Epidermal melanocyte (primary cell): ENCODE measurements around the gene MYO1D.

Experiments used
- DNase-seq: peaks from one replicate; pipeline ENCODE4 v3.0.0; 2011; ENCODE audit warnings: low spot score; ENCODE audit not compliant: insufficient read length

The MYO1D gene

GRCh38 chr17:32586666-32587065 is 290.3 kb downstream of the MYO1D start:
- DNase-seq = no peak

DNA sequence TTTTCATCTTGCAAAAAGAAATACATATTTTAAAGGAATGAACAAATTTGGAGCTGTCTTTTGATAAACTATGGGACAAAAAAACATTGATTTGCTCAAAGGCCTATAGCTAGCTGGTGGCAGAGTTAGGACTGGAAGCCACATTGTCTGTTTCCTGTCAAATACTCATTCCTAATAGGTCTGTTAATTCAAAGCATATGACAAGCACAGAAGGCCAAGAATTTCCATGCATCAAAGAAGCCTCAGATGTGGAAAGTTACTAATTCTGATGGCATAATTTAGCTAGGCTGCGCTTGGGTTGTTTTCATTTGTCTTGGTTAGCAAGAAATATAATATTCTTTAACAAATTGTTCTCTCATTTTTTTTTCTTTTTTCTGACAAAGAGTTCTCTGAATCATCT is 292.1 kb downstream of the MYO1D start:
- DNase-seq = peak; percentile 34

DNA sequence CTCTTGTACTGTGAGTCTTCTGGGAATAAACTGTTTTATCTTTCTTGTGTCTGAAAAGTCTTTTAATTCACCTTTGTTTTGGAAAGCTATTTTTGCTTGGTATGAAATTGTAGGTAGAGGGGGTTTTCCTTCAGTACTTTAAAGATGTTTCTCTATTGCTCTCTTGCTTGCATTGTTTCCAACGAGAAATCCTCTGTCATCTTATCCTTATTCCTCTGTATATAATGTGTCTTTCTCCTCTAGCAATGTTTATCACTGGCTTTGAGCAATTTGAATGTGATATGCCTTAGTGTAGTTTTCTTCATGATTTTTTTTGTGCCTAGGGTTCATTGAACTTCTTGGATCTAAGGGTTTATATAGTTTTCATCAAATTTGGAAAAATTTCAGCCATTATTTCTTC is 293.9 kb downstream of the MYO1D start:
- no peak for DNase-seq

DNA sequence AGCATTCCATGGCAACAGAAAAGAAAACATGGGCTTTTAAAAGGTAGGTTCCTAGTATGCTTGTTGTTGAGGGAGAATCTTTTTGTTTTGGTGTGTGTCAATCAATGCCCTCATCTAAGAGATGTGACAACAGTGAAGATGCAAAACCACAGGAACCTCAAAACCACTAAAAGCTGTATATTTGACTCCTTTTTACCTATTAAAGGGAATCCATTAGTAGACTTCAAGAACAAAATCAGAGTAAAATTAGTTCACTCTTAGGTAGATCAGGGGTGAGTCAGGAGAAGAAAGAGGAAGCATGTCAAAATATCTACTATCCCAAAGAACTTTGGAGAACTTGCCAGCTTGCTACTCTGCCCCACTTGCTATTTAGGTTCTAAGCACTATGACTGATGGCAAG is 301.1 kb downstream of the MYO1D start:
- DNase-seq = no peak

DNA sequence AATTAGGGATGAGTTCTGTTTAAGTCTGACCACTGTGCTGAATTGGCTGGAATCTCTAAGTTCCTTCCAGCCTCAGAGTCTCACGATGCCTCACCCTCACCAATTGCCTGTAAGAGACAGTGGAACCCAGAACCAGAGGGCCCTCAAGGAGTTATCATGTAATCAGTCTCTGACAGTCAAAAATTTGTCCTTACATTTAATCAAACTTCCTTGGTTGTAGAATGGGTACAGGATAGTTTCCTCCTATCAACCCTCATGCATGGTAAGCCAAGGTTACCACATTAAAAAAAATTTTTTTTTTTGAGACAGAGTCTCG is 306.9 kb downstream of the MYO1D start:
- DNase-seq = no peak

GRCh38 chr17:32569171-32570080 is 307.5 kb downstream of the MYO1D start:
- DNase-seq = no peak

DNA sequence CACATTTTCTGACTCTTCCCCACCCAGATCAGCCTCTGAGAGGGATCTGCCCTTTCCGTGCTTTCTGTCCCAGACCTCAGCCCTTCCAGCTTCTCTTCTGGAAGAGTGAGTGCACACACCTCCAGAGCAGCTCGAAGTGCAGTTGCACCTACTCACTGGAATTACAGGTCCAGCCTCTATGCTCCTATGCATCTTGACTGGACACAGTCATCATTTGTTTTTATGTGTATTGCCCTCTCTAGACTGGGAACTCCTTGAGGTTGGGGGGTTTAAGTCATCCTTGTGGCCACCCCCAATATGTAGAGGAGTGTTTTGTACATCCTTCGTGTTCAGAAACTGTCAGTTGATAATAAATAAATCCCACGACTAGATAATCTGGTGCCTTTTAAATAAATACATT is 308.2 kb downstream of the MYO1D start:
- DNase-seq = no peak

DNA sequence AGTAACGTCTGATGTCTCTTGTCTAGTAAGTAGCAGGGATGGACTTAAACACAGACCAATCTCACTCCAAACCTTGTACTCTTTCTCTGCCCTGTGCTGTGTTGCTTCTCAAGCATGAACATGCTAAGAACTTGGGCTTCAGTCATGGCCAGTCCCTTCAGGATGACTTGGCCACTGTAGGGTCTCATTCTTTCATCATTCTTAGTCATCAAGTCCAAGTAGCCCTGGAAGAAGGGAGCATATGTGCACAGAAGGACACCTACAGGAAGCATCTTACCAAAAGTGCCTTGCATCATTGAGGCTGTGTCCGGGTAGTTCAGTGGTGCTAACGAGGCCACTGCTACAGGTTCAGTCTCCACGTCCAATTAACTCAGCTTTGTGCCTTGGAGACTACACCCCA is 309.4 kb downstream of the MYO1D start:
- no peak for DNase-seq

GRCh38 chr17:32567086-32567485 is 309.8 kb downstream of the MYO1D start:
- DNase-seq = no peak

DNA sequence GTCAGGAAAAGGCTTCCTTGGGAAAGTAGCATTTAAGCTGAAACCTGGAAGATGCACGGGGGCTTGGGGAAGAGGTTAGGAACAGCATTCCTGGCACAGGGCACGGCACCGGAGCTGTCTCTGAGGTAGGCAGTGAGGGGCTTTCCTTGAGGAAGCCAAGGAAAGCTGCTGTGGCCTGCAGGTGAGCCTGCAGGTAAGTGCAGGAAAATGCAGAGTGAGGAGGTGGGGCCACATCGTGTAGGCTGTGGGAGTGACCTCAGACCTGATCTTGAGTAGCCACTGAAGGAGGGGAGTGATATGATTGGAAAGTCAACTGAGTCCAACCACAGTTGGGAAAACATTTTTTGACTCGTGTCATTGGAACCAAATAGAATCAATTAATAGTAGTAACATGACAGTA is 310.6 kb downstream of the MYO1D start:
- no peak for DNase-seq

GRCh38 chr17:32565401-32565800 is 311.5 kb downstream of the MYO1D start:
- DNase-seq = no peak

DNA sequence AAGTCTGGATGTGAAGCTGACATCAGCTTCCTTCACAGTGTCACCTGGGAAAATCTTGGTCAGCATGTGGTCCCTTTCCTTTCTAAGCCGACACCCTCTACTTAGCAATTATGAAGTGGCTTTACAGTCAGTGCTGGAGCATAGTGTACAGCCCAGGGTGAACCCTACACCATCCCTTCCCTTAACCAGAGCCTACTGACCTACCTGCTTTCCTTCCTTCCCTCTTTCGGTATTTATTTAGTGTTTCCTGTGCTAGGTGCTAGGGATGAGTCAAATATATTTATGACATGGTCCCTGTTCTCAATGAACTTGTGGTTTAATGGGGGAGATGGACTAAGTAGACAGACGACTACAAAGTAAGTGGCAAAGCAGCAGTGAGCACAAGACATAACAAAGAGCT is 312.6 kb downstream of the MYO1D start:
- DNase-seq = no peak

DNA sequence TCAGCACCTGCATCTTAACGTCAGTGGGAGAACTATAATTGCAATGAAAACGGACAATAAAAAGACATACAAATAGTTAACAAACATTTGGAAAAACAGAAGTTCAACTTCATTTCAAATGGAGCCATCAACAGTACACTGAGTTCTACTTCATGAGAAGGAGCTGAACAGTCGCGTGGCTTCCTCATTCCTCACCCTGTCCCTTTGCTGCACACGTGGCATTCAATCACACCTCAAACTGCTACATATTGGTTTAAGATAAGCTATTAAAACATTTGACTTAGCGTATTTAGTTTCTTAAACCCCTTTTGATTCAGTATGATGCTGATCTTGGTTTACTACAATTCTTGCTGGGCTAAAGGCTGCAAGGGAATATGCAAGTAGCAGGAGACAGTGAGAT is 313.3 kb downstream of the MYO1D start:
- no peak for DNase-seq

GRCh38 chr17:32558997-32559650 is 317.8 kb downstream of the MYO1D start:
- no peak for DNase-seq

GRCh38 chr17:32558326-32558955 is 318.5 kb downstream of the MYO1D start:
- no peak for DNase-seq

DNA sequence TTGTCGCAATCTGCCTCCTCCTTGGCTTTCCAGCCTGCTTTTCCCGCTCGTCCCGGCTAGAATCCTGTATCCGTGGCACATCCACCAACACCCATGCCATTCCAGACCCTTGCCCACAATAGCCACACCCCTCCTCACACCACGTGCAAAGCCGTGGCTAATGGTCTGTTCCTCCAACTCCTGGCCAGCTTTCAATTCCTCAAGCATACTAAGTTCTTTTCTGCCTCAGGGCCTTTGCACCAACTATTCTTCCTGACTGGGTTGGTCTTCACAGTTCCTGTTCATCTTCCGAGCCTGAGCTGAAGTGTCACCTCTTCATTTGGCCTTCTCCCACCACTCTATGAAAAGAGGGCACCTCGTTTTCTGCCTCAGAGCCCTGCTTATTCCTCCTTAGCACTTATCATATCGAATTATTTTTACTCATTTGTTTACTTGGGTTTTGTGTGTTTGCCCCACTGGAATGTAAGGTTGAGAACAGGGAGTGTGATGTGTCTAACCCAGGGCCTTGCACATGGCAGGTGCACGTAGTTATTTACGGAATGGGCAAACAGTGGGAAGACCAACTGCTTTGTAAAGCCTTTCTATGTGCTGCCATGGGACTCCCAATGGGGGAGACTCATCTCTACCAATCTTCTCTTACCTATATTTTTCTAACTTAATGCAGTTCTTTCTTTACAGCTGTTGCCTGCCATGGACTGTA is 321.2 kb downstream of the MYO1D start:
- no peak for DNase-seq

- no peak for DNase-seq
Measured at GRCh38 chr17:32553168-32553567, 323.8 kb downstream of the MYO1D start.

DNA sequence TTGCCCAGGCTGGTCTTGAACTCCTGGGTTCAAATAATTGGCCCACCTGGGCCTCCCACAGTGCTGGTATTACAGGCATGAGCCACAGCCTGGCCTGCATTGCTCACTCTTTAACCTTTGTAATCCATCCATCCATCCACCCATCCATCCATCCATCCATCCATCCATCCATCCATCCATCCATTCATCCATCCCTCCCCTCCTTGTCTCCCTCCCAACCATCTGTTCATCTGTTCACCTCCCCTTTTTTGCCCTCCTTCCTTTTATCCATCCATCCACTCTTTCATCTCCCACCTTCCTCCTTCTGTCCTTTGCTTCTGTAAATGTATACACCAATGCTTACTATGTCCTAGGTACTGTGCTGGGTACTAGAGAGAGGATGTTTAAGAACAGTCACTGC is 324.6 kb downstream of the MYO1D start:
- DNase-seq = no peak

- DNase-seq = no peak
Measured at GRCh38 chr17:32551186-32551955, 325.6 kb downstream of the MYO1D start.

GRCh38 chr17:32549559-32549958 is 327.4 kb downstream of the MYO1D start:
- DNase-seq = no peak

- no peak for DNase-seq
Measured at GRCh38 chr17:32546031-32546444, 330.9 kb downstream of the MYO1D start.
